Osteoblast (primary cell): Measurements from ENCODE around the gene PMEL. TPM values are rescaled to one million over a fixed set of nuclear protein-coding genes. Genes with fewer than 3 reads are reported as not detected.
"Not testable (repeated sequence)": the region's sequence is repeated elsewhere in the genome, so short reads cannot be mapped to it uniquely, and the experiment has no call there.

ENCODE experiments used
- DNase-seq: peaks from one replicate; pipeline ENCODE4 v3.0.0; 2011; ENCODE audit warnings: low spot score, mixed read lengths; ENCODE audit not compliant: insufficient read length; ENCODE audit errors: missing footprints
- H2AFZ ChIP-seq: 2 replicates; pipeline ENCODE4 v1.6.0; 2011; ENCODE audit warnings: mild to moderate bottlenecking, low read length
- H3K27ac ChIP-seq: 2 replicates; pipeline ENCODE4 v1.5.1; 2011; ENCODE audit warnings: mild to moderate bottlenecking, low read depth, low read length, moderate library complexity
- H3K27me3 ChIP-seq: 2 replicates; pipeline ENCODE4 v1.6.0; 2012; ENCODE audit warnings: mild to moderate bottlenecking, control low read depth, inconsistent platforms, low read length, moderate library complexity; ENCODE audit not compliant: insufficient read depth
- H3K36me3 ChIP-seq: 2 replicates; pipeline ENCODE4 v1.5.1; 2011; ENCODE audit warnings: mild to moderate bottlenecking, low read length, control low read depth, moderate library complexity; ENCODE audit not compliant: insufficient read depth
- H3K4me1 ChIP-seq: 2 replicates; pipeline ENCODE4 v1.5.1; 2011; ENCODE audit warnings: mild to moderate bottlenecking, low read length, control low read depth, moderate library complexity; ENCODE audit not compliant: insufficient read depth
- H3K4me2 ChIP-seq: 2 replicates; pipeline ENCODE4 v1.6.0; 2011; ENCODE audit warnings: mild to moderate bottlenecking, low read length; ENCODE audit not compliant: insufficient read depth
- H3K4me3 ChIP-seq: fragments of 200-600 bp; sonication (generic); 3 replicates; pipeline ENCODE4 v1.5.1; 2012; ENCODE audit warnings: mild to moderate bottlenecking, low read length, inconsistent platforms; ENCODE audit not compliant: insufficient read depth
- H3K79me2 ChIP-seq: 2 replicates; pipeline ENCODE4 v1.6.0; 2012; ENCODE audit warnings: mild to moderate bottlenecking, low read length, control low read depth, inconsistent platforms; ENCODE audit not compliant: insufficient read depth
- H3K9me3 ChIP-seq: 2 replicates; pipeline ENCODE4 v1.5.1; 2011; ENCODE audit warnings: low read depth, low read length, control low read depth
- H4K20me1 ChIP-seq: 2 replicates; pipeline ENCODE4 v1.6.0; 2012; ENCODE audit warnings: mild to moderate bottlenecking, low read length, control low read depth; ENCODE audit not compliant: insufficient read depth
- total RNA-seq: library from RNA; depleted of rRNA; stranded (reverse); fragments of >200 nt; gene quantifications from 2 replicates; pipeline ENCODE4 v1.2.3, GENCODE V29; 2012
- TF ChIP-seq, protein P1 (sequence below): IDR thresholded peaks from 2 replicates; pipeline ENCODE4 v1.5.1; 2011; ENCODE audit warnings: mild to moderate bottlenecking, low read depth, low read length, moderate library complexity; ENCODE audit errors: extremely low read depth

The PMEL gene
- total RNA-seq, 1 donor, result 0.72 TPM

DNA sequence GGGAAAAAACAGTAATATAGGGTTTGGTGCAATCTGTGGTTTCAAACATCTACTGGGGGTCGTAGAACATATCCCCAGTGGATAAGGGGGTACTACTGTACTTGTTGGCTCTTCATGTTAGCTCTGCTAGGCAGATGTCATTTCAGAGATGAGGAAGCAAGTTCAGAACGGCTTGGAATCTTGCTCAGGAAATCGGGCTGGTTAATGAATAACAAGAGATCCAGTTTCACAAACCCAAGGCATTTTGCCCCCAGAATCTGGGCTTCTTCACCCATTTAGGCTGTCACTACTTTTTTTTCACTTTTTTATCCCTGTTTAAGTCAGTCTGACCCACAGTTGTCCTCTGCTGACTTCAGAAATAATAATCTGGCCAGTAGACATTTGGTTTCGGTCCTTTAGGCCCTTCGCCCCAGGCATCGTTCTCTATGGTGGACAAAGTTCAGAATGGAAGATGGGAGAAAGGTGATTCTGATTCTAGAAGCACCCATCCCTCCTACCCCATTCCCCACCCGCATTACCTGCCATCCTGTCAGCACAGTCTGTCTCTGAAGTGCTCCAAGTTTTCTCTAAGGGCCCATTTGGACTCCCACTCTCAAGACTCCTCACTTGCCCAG, 35.8 kb upstream of the PMEL start:
- Histone ChIP-seq H3K4me1 (peaks cover 10% of the 10 kb centered on the region), H3K4me2 (no peak overlapping the region), H3K36me3 (peaks cover 10% of the 10 kb centered on the region), H3K9me3 (no peaks in the 10 kb centered on the region), H4K20me1 (no peaks in the 10 kb centered on the region), H3K27ac (no peak overlapping the region), H3K27me3 (no peaks in the 10 kb centered on the region), H2AFZ (no peak overlapping the region), H3K4me3 (no peak overlapping the region), H3K79me2 (peaks cover 12% of the 10 kb centered on the region)
- DNase-seq, result peak; percentile 22
- TF ChIP-seq, protein P1, sequence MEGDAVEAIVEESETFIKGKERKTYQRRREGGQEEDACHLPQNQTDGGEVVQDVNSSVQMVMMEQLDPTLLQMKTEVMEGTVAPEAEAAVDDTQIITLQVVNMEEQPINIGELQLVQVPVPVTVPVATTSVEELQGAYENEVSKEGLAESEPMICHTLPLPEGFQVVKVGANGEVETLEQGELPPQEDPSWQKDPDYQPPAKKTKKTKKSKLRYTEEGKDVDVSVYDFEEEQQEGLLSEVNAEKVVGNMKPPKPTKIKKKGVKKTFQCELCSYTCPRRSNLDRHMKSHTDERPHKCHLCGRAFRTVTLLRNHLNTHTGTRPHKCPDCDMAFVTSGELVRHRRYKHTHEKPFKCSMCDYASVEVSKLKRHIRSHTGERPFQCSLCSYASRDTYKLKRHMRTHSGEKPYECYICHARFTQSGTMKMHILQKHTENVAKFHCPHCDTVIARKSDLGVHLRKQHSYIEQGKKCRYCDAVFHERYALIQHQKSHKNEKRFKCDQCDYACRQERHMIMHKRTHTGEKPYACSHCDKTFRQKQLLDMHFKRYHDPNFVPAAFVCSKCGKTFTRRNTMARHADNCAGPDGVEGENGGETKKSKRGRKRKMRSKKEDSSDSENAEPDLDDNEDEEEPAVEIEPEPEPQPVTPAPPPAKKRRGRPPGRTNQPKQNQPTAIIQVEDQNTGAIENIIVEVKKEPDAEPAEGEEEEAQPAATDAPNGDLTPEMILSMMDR, result no peak

DNA sequence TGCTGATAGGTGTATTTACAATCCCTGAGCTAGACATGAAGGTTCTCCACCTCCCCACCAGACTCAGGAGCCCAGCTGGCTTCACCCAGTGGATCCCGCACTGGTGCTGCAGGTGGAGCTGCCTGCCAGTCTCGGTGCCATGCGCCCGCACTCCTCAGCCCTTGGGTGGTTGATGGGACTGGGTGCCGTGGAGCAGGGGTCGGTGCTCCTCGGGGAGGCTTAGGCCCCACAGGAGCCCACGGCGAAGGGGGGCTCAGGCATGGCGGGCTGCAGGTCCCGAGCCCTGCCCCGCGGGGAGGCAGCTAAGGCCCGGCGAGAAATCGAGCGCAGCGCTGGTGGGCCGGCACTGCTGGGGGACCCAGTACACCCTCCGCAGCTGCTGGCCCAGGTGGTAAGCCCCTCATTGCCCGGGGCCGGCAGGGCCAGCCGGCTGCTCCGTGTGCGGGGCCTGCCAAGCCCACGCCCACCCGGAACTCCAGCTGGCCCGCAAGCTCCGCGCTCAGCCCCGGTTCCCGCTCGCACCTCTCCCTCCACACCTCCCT, 34.2 kb upstream of the PMEL start:
- not testable (repeated sequence) for H3K4me3 ChIP-seq, H2AFZ ChIP-seq, H4K20me1 ChIP-seq, H3K27me3 ChIP-seq, DNase-seq, H3K27ac ChIP-seq, H3K9me3 ChIP-seq, H3K4me2 ChIP-seq
- Histone ChIP-seq H3K4me1 (peaks cover 14% of the 10 kb centered on the region), H3K36me3 (peaks cover 10% of the 10 kb centered on the region), H3K79me2 (peaks cover 12% of the 10 kb centered on the region)

DNA sequence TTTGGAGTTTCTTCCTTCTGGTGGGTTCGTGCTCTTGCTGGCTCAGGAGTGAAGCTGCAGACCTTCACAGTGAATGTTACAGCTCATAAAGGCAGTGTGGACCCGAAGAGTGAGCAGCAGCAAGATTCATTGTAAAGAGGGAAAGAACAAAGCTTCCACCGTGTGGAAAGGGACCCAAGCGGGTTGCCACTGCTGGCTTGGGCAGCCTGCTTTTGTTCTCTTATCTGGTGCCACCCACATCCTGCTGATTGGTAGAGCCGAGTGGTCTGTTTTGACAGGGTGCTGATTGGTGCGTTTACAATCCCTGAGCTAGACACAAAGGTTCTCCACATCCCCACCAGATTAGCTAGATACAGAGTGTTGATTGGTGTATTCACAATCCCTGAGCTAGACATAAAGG, 33.7 kb upstream of the PMEL start:
- H2AFZ ChIP-seq, H3K9me3 ChIP-seq, H3K27me3 ChIP-seq, DNase-seq, H3K27ac ChIP-seq, H4K20me1 ChIP-seq, H3K4me2 ChIP-seq, H3K4me3 ChIP-seq: not testable (repeated sequence)
- Histone ChIP-seq H3K79me2 (peaks cover 12% of the 10 kb centered on the region), H3K4me1 (peaks cover 14% of the 10 kb centered on the region), H3K36me3 (peaks cover 13% of the 10 kb centered on the region)

DNA sequence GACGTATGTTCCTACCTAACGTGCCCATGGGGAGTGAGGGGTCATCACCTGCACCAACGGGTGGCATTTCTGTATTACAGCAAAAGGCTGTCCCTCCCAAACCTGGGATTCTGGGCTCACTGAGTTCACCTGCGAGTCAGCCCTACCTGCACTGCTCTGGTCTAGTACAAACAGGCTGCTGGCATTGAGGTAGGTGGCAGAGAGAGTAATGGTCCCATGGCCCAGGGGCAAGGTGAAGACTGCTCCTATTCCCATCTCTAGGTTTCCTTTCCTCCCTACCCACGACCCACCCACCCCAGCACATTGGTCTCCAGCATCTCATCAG, 31.7 kb upstream of the PMEL start:
- Histone ChIP-seq H3K79me2 (peaks cover 12% of the 10 kb centered on the region), H3K4me3 (peak overlapping the region; percentile 96), H3K27me3 (no peaks in the 10 kb centered on the region), H3K9me3 (no peaks in the 10 kb centered on the region), H4K20me1 (no peaks in the 10 kb centered on the region), H3K27ac (peak overlapping the region; percentile 71), H3K4me2 (peak overlapping the region; percentile 92), H3K4me1 (peaks cover 14% of the 10 kb centered on the region), H2AFZ (peak overlapping the region; percentile 96), H3K36me3 (peaks cover 26% of the 10 kb centered on the region)
- TF ChIP-seq, protein P1, result no peak
- peak; percentile 52 for DNase-seq
